Glomerular visceral epithelial cell (primary cell): Measurements from ENCODE around the gene FRAS1.
A peak's percentile ranks its signal among the peaks of the same experiment; 100 is the strongest.

ENCODE experiments used
- DNase-seq: peaks from one replicate; pipeline ENCODE4 v3.0.0-alpha.2; 2016; ENCODE audit errors: extremely low spot score

FRAS1 gene

DNA sequence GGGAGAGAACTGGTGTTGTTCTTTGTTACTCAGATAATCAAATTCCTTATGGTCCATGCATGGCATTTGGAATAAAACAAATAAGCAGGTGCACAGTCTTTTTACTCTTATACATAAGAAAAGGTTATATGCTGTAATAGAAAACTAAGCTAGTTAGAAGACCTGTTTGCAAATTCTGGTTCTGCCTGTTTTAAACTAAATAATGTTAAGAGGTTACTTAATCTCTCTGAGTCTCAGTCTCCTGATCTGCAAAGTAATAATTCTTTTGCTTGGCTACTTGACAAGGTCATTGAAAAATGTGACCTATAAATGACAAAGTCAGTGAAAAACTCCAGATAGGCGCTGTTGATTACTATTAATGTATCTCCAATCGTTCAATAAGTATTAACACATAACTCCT, 451.9 kb downstream of the FRAS1 start:
- no peak for DNase-seq

DNA sequence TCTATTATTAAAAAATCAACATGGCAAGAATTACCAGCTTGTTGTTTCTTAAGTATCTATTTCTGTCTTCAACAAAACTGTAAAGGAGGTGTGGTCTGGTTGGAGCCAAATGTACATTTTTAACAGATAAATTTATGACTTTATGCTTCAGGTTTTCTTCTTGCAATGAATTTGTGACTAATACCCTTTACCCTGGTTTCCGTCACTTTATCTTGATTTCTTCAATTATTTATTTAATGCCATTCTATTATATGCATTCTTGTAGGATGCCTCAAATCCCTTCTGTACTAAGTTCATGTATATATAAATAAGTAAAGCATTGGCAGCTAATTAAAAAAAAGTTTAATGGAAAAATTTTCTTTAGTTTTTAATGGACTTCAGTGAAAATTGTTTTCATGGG, 453.0 kb downstream of the FRAS1 start:
- DNase-seq = no peak

DNA sequence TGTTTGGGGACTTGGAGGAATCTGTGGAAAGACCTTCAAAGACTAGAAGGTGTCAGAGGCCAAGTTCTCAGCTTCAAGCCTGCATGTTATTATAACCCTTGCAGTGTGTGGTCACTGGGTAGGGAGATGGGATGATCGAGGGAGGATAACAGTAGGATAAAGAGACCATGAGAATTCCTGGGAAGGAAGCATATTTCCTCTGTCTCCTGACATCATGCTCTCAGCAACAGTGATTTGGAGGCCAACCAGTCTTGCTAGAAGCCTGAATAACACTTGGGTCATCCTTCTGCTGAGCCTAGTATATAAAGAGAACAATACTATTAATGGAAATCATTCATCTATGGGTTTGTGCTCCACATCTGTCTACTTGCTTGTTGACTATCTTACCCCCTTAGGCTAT, 453.6 kb downstream of the FRAS1 start:
- DNase-seq = no peak

DNA sequence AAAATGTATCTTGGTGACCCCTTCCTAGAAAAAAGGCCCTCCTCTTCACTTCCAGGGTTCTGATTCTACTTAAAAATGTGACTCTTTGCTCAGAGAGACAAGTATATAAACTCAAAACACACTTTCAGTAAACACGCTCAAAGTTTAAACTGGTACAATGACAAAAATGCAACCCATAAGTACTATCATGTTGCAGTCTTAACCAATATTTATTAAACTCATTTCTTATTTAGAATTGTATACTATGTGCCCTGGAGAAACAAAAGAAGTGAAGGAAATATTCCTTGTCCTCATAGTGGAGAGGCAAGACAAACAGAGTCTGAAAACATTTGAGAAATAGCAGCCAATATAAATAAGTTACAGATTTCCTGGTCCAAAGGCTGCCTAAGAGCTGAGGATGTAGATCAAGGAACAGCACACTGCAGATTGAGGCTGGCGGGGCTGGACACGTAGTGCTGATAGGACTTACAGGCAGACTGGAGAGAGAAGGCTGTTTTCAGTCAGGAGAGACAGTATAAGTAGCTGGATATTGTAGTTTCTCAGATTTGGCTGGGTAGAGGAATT, 455.3 kb downstream of the FRAS1 start:
- no peak for DNase-seq

DNA sequence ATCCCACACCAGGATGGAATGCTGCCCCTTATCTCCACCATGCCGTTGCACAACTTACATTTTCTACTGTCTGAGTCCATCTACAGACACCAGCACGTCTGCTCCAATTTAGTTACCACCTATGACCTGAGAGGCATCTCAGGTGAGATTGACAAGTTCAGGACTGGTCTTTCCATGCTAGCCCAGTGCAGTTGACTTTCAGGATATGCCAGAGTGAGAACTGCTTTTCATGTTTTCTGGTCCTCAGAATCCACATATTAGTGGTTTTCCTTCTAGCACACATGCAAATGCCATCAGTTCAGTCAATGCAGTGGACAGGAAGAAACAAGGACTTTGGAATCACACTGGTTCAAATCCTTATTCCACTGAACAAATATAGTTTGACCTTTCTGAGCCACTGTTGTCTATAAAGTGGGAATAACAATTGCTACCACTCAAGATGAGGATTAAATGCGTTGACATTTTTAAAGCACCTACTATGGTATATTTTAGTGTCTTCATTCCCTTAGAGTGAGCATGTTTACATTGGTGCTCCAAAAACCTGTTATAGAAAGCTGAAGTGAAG, 456.4 kb downstream of the FRAS1 start:
- DNase-seq = no peak

DNA sequence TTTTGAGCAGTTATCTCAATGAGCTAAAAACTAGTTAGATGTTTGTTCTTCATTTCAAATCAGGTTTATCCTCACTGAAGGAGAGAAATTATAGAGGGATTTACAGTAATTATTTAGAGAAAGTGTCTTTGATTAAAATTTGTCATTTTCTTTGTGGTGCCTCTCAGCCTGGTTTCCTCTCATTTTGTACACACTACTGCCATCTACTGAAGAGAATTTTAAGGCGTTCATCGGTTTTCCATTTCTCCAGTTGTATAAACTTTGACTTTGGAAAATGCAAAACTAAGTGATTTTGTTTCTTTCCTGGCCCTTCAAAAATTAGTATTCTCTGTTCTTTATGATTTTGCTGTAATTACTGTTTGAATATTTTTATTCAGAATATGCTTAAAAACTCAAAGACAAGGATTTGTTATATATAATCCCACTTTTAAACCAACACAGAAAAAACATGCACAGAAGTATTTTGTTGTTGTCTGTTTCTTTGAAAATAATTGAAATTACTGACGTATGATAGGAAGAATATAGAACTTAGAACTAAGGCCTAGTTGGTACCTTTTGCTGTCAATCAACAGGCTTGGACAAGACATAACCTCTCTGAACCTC, 460.0 kb downstream of the FRAS1 start:
- peak; percentile 37 for DNase-seq

DNA sequence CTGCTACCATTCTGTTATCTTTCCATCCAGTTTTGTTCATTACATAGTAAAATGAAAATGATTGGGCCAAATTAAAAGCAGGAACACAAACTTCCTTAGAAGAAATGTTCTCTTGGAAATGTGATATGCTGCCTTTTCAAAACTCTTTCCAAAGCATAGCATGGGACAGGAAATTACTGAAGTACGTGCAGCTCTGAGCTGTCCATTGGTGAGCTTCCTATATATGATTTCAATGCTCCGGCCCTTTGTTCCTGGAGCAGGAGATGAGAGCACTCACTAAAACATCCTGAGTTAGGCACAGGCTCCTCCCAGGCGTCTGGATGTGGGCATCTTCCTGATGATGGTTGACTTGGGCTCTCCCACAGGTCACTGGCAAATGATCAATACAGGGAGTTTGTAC, 461.4 kb downstream of the FRAS1 start:
- DNase-seq = no peak

DNA sequence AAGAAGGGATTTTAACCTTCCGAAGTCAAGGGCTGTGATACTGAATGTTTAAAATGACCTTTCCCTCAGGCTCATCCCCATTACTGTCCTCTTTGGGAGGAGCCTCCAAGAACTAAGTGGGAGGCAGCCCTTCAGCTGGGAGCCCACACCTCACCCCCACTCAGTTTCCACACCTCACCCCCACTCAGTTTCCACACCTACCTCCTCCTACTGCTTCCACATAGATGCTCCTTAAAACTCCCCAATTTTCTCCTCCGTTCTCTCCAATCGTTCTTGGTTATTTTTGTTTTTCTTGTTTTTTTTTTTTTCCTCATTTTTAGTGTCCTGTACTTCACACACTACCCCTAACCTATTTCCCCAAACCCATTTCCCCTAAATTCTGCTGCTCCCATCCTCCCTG, 462.8 kb downstream of the FRAS1 start:
- no peak for DNase-seq

DNA sequence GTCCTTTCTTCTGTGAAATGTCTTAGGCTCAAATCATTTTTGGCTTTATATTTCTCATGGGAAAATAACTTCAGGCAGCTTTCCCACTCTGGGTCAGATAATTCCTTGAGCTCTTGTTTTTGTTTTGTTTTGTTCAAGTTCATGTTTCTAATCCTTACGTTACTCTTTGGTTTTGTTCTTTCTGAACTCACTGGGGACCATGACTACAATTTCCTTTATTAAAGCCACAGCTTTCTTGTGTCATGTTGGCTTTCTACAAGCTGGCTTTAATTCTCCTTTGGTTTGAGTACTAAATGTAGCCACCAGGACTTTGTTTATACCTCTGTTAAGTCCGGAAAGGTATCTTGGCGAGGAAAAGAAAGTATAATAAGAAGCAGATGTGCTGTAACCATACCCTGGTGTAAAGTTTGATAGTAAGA, 463.7 kb downstream of the FRAS1 start:
- DNase-seq = no peak

DNA sequence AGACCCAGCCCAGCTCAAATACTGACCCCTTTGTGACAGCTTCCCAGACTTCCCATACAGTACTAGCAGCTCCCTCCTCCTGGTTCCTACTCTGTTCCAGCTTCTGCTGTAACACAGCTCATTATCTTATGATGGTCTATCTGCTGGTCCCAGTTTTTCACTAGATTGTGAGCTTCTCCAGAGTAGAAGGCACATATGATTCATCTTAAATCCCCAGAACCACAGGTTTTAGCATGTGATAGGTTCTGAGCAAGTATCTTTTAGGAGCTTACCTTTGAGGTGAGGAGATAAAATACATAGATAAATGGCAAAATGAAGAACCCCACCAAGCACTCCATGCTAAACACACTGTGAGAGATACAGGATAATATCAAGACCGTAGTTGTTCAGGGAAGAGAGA, 466.9 kb downstream of the FRAS1 start:
- DNase-seq = no peak

DNA sequence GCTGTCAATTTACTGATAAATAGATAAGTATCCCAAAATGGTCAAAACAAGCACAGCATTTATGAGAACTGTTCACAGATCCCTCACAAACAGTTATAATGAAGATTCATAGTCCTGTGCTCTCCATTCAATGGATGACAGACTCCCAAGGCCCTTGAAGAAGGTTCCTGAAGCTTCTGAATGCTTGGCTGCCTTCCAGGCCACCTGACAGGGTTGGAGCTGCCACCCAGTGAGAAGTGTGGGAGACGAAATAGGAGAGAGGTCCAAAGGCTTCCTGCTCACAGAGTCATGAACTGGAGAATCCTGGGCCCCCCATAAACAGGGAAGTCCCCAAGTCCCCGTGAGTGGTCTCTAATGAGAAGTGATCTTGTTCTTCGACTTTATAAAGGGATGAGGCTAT, 468.4 kb downstream of the FRAS1 start:
- no peak for DNase-seq

DNA sequence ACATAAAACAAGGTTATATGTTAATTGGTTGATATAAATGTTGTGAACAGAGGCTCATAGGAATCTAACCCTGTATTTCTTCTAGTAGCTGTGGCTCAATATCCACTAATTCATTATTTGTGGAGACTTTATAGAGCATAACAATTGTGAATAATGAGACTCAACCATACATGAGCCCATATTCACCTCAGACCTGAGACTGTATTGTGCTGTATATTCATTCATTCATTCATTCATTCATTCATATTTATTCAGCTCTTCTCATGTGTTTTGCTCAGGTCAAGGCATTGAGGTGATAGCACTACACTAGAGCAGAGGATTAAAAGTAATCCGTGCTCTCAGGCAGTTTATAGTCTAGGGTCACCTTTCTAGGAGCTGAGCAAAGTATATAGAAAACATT, 470.0 kb downstream of the FRAS1 start:
- no peak for DNase-seq

DNA sequence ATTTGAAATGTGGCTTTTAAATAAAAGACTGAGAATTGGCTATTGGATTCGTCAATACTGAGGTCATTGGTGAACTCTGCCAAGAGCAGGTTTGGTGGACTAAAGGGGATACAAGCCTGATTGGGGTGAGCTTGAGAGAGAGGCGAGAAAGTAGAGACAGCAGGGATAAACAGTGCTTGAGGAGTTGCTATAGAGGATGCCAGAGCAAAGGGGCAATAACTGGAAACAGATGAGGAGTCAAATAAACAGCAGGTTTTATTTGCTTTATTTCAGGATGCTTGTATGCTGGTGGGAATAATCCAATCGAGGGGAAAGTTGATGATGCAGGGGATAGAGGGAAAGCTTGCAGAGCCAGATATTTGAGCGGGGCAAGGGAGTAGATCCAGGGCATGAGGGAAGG, 470.4 kb downstream of the FRAS1 start:
- DNase-seq = no peak

DNA sequence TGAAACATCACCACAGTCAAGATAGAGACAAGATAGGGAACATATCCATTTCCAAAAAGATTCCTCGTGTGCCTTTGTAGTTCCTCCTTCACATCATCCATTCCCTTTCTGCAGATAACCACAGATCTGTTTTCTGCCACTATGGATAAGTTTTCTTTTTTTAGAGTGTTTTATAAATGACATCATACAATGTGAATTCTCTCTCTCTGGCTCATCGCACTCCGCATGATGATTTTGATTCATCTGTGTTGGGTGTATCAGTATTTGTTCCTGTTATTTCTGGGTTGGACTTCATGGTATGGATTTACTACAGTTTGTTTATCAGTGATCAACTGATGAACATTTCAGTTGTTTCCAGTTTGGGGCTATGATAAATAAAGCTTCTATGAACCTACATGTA, 471.2 kb downstream of the FRAS1 start:
- DNase-seq = peak; percentile 7

DNA sequence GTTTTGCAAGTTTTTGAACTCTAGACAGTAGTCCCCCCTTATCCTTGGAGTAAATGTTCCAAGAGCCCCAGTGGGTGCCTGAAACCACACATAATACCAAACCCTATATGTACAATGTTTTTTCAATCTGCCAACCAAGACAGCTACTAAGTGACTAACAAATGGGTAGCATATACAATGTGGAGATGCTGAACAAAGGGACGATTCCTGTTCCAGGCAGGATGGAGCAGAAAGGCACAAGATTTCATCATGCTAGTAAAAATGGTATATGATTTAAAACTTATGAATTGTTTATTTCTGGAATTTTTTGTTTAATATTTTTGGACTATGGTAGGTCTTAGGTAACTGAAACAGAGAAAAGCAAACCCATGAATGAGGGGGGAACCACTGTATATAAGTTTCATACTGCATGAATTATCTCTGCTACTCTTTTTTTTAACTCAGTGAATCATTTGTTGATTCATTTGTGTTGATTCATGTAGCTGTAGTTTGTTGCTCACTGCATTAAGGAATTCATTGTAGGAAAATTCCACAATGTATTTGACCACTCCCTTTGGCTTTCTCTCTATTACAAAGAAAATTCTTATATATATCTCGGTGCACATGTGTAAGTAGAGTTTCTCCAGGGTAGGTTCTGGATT, 472.6 kb downstream of the FRAS1 start:
- DNase-seq = no peak

DNA sequence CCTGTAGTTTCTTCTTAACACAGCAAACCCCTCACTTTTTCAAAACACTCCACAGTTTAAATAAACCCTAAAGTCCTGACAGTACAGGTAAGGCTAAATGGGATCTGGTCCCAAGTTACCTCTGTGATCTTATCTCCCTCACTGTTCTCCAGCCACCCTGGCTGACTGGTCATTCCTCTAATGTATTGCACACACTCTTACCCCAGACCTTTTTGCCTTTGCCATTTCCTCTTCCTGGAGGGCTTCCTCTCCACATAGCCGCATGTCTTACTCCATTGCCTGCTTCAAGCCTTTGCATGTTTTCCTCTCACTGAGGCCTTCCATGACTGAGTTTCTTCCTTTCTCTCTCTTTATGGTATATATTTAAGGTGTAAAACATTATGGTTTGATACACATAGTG, 474.9 kb downstream of the FRAS1 start:
- no peak for DNase-seq

DNA sequence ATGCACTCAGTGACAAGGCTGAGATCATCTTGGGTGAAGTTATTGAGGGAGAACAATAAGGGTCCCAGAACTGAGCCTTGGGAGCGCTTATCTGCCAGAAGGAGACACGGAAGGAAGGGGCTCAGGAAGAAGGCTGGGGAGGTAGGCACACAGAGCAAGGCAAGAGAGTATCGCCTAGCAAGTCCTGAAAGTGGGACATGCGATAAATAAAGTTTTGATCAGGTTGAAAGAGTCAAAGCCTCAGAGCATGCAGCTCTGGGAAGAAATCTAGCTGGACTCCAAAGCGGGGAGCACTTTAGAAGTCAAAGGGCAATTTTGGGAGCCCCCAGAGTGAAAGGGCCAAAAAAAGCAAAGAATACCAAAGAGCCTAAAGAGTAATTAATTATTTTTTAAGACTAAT, 476.7 kb downstream of the FRAS1 start:
- DNase-seq = no peak

DNA sequence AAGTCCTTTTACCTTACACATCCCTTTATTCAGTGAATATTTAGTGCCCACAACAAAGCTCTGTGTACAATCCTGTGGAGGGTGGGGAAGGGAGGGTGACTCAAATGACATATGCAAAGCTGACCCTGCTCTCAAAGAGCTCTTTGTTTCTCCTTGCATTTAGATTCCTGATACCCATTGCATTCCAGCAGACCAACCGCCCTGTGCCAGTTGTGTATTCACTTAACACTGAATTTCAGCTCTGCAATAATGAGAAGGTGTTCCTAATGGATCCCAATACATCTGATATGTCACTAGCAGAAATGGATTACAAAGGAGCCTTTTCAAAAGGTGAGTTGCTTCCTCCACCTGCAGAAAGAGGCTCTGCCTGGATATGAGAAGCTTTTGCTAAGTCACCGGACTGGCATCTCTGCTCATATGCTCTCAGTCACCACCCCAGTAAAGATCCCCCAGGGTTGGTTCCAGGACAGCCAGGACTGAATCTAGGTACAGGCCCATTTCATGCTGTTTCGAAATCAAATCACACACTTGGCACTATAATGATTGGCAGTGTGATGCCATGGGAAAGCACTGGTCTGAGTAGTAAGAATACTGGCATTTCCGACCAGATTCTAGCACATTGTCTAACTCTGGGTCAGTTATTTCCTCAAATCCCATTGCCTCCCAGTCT, 477.3 kb downstream of the FRAS1 start:
- DNase-seq = no peak

DNA sequence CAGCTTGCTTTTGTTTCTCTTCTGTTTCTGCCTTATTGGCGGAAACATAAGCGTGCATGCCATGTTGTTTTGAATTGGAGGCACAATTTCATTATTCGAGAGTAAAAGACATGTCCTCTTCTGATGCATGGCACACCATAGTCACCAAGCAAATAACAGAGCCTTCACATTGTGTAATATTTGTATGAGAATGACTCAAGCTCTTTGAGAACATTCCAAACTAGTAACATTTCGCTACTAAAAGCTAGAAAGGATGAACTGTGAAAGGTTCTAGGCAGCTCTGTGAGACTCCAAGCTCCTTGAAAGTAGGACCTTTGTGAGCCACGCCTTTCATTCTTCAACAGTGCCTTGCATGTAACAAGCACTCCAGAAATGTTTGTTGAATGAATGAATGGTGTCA, 485.2 kb downstream of the FRAS1 start:
- no peak for DNase-seq

DNA sequence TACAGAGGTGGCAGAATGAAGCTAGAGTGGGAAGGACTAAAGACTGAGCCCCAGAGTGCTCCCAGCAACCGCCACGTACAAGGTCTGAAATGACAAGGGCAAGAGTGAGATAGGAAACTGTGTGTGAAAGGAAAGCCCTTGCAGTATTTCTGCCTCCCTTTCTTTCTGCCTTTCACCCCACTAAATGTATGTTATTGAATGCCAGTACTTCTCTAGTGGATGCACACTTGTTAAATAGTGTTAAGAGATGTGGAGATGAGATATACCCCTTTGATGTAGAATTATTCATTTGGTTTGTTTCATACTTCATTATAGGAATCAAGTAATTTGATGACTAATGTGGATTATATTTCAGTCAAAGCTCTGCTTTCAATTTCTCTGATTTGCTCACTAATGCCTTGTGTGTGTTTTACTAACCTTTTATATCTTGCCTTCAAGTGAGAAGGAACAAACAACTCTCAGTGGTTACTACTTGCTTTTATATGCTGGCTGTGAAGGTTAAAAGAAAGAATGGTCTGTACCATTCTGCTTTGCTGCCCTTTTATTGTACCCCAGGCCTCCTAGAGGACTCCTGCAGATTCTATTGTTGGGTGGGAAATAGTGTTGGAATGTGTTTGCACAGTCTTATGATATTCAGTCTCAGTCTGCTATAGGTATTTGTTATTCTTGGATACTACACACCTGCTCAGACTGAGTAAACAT, 486.5 kb downstream of the FRAS1 start:
- DNase-seq = no peak

DNA sequence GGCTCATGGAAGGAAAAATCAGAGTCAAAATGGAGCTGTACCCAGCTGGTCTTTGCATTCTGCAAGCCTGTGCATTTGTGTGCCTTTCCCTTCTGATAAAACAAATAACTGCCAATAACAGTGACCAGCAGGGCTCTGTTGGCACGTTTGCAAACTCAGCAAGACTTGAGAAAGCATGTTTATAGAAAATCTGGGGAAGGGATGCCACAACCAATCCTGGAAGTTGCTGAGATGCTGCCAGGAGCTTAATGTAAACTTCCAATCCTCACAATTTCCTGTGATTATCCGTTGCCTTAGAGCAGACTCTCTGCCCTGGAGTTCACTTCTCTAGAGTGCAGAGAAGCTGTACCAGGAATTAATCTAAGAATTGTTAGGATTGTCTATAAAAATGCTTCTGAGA, 487.6 kb downstream of the FRAS1 start:
- no peak for DNase-seq
